Osteoblast (primary cell): ENCODE data around the gene XXYLT1. TPM values are rescaled to one million over a fixed set of nuclear protein-coding genes. Genes with fewer than 3 reads are reported as not detected.

Source experiments
- DNase-seq: peaks from one replicate; pipeline ENCODE4 v3.0.0; 2011; ENCODE audit warnings: low spot score, mixed read lengths; ENCODE audit not compliant: insufficient read length; ENCODE audit errors: missing footprints
- H2AFZ ChIP-seq: 2 replicates; pipeline ENCODE4 v1.6.0; 2011; ENCODE audit warnings: mild to moderate bottlenecking, low read length
- H3K27ac ChIP-seq: 2 replicates; pipeline ENCODE4 v1.5.1; 2011; ENCODE audit warnings: mild to moderate bottlenecking, low read depth, low read length, moderate library complexity
- H3K27me3 ChIP-seq: 2 replicates; pipeline ENCODE4 v1.6.0; 2012; ENCODE audit warnings: mild to moderate bottlenecking, control low read depth, inconsistent platforms, low read length, moderate library complexity; ENCODE audit not compliant: insufficient read depth
- H3K36me3 ChIP-seq: 2 replicates; pipeline ENCODE4 v1.5.1; 2011; ENCODE audit warnings: mild to moderate bottlenecking, low read length, control low read depth, moderate library complexity; ENCODE audit not compliant: insufficient read depth
- H3K4me1 ChIP-seq: 2 replicates; pipeline ENCODE4 v1.5.1; 2011; ENCODE audit warnings: mild to moderate bottlenecking, low read length, control low read depth, moderate library complexity; ENCODE audit not compliant: insufficient read depth
- H3K4me2 ChIP-seq: 2 replicates; pipeline ENCODE4 v1.6.0; 2011; ENCODE audit warnings: mild to moderate bottlenecking, low read length; ENCODE audit not compliant: insufficient read depth
- H3K4me3 ChIP-seq: fragments of 200-600 bp; sonication (generic); 3 replicates; pipeline ENCODE4 v1.5.1; 2012; ENCODE audit warnings: mild to moderate bottlenecking, low read length, inconsistent platforms; ENCODE audit not compliant: insufficient read depth
- H3K79me2 ChIP-seq: 2 replicates; pipeline ENCODE4 v1.6.0; 2012; ENCODE audit warnings: mild to moderate bottlenecking, low read length, control low read depth, inconsistent platforms; ENCODE audit not compliant: insufficient read depth
- H3K9me3 ChIP-seq: 2 replicates; pipeline ENCODE4 v1.5.1; 2011; ENCODE audit warnings: low read depth, low read length, control low read depth
- H4K20me1 ChIP-seq: 2 replicates; pipeline ENCODE4 v1.6.0; 2012; ENCODE audit warnings: mild to moderate bottlenecking, low read length, control low read depth; ENCODE audit not compliant: insufficient read depth
- CTCF ChIP-seq: IDR thresholded peaks from 2 replicates; pipeline ENCODE4 v1.5.1; 2011; ENCODE audit warnings: mild to moderate bottlenecking, low read depth, low read length, moderate library complexity; ENCODE audit errors: extremely low read depth
- total RNA-seq: library from RNA; depleted of rRNA; stranded (reverse); fragments of >200 nt; gene quantifications from 2 replicates; pipeline ENCODE4 v1.2.3, GENCODE V29; 2012

XXYLT1 gene
- total RNA-seq, 1 donor = 28.2 TPM

GRCh38 chr3:195065864-195066185 lies 205.1 kb downstream of the XXYLT1 start:
- Histone ChIP-seq H3K27me3 (no peaks in the 10 kb centered on the region), H3K4me3 (no peak overlapping the region), H2AFZ (no peak overlapping the region), H3K4me1 (no peaks in the 10 kb centered on the region), H3K27ac (no peak overlapping the region), H3K79me2 (no peaks in the 10 kb centered on the region), H3K9me3 (no peaks in the 10 kb centered on the region), H3K4me2 (no peak overlapping the region), H4K20me1 (no peaks in the 10 kb centered on the region), H3K36me3 (no peaks in the 10 kb centered on the region)
- TF ChIP-seq CTCF = no peak
- no peak for DNase-seq

GRCh38 chr3:195065142-195065863 lies 205.7 kb downstream of the XXYLT1 start:
- Histone ChIP-seq H2AFZ (no peak overlapping the region), H3K4me2 (no peak overlapping the region)
- TF ChIP-seq CTCF = no peak

GRCh38 chr3:195064300-195064931 lies 206.5 kb downstream of the XXYLT1 start:
- TF ChIP-seq CTCF = no peak
- H3K27me3 ChIP-seq = no peaks in the 10 kb centered on the region
- no peaks in the 10 kb centered on the region for H4K20me1 ChIP-seq
- H3K4me3 ChIP-seq = no peak overlapping the region
- no peaks in the 10 kb centered on the region for H3K9me3 ChIP-seq
- no peaks in the 10 kb centered on the region for H3K36me3 ChIP-seq
- H3K4me2 ChIP-seq = no peak overlapping the region
- H3K4me1 ChIP-seq = no peaks in the 10 kb centered on the region
- no peaks in the 10 kb centered on the region for H3K79me2 ChIP-seq
- no peak overlapping the region for H2AFZ ChIP-seq
- H3K27ac ChIP-seq = no peak overlapping the region
- DNase-seq = peak; percentile 43

More at GRCh38 chr3:195065142-195065863, 205.7 kb downstream of the XXYLT1 start:
- Histone ChIP-seq H3K79me2 (no peaks in the 10 kb centered on the region), H3K27ac (no peak overlapping the region), H4K20me1 (no peaks in the 10 kb centered on the region), H3K9me3 (no peaks in the 10 kb centered on the region), H3K4me1 (no peaks in the 10 kb centered on the region), H3K36me3 (no peaks in the 10 kb centered on the region), H3K4me3 (no peak overlapping the region), H3K27me3 (no peaks in the 10 kb centered on the region)
- DNase-seq = peak; percentile 38

- Histone ChIP-seq H3K4me3 (no peak overlapping the region), H3K4me1 (no peaks in the 10 kb centered on the region), H4K20me1 (no peaks in the 10 kb centered on the region), H3K9me3 (no peaks in the 10 kb centered on the region), H3K4me2 (no peak overlapping the region), H3K27ac (no peak overlapping the region), H2AFZ (no peak overlapping the region), H3K79me2 (no peaks in the 10 kb centered on the region), H3K36me3 (no peaks in the 10 kb centered on the region), H3K27me3 (no peaks in the 10 kb centered on the region)
- no peak for TF ChIP-seq CTCF
- peak; percentile 69 for DNase-seq
Measured at GRCh38 chr3:195063581-195064193, 207.3 kb downstream of the XXYLT1 start.
